GM21528 (cell line): ENCODE results near the gene LSAMP.

Source experiments
- ATAC-seq: cut with Tn5 transposase; IDR thresholded peaks from one replicate; pipeline ENCODE4 v1.9.1; 2021; ENCODE audit warnings: mild to moderate bottlenecking, moderate library complexity; ENCODE audit not compliant: unreplicated experiment, low FRiP score

The LSAMP gene

GRCh38 chr3:116445311-116445841 is at the start of gene LSAMP:
LSAMP (minus strand) TSS chr3:116445487.
- ATAC-seq: no peak

DNA sequence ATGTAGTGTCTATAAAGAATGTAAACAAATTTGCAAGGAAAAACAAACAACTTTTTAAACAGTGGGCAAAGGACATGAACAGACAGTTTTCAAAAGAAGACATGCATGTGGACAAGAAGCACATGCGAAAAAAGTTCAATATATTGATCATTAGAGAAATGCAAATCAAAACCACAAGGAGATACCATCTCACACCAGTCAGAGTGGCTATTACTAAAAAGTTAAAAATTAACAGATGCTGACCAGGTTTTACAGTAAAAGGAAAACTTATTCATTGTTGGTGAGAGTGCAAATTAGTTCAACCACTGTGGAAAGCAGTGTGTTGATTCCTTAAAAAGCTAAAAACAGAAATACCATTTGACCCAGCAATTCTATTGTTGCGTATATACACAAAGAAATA is 47.1 kb upstream of the LSAMP start:
- ATAC-seq: no peak

GRCh38 chr3:116483135-116483534 is 37.8 kb upstream of the LSAMP start:
- ATAC-seq: no peak

DNA sequence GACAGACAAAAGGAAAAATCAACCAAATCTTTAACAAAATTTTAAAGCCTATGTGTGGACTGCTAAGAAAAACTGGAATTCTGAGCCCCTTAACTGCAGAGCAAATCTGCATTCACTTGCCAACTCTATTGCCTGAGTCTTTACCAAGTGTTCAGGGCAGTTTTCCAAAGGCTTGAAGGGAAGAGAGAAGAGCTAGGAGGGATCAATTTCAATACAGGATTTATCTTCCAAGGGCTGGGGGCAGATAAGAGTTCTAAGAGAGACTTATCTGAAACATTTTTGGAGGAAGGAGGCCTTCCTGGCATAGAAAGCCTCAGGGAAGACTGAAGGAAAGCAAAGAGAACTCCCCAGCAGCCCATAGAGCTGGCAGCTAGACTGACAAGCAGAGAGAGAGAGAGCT is 31.4 kb upstream of the LSAMP start:
- no peak for ATAC-seq

DNA sequence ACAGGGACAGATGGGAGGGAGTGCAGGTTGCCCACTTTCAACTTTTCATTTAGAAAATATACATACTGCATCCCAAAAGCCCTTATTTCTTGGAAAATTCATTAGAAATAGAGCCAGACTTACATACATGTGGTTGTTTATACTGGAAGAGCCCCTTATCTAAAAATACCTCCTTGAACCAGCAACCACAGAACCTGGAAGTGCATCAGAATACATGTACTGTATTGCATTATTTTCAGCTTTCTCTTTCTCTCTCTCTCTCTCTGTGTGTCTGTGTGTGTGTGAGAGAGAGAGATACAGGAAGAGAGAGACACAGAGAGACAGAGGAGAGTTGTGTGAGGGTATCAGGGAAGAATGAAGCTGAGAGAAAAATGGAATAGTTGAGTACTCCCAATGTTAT is 29.5 kb upstream of the LSAMP start:
- ATAC-seq: no peak

GRCh38 chr3:116474032-116474780 is 28.9 kb upstream of the LSAMP start:
- no peak for ATAC-seq

GRCh38 chr3:116473602-116474001 is 28.3 kb upstream of the LSAMP start:
- ATAC-seq: no peak

DNA sequence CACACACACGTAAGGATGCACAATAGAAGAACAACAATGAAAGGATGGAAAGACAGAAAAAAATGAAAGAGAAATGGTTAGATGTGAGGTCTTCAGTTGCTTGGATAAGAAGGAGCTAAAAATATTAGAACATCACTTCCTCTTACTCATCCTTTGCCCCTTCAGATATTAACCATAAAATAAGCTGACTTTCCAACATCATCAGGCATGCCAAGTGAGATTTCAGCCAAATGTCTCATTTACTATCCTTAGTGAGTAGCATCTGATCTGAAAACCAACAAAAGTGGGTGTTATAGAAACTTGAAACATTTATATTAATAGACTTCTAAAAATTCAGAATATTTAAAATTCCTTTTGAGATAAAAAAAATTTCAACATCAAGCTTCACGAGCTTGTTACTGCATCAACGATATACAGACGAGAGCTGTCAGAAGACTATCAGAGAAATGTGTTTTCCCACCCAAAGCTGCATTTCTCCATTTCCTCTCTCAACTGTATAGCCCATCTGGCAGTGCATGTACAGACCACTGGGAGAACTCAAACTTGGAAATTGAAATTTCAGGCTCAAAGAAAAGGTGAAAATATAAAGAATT is 25.4 kb upstream of the LSAMP start:
- no peak for ATAC-seq

- ATAC-seq: no peak
Measured at GRCh38 chr3:116469546-116469945, 24.3 kb upstream of the LSAMP start.

DNA sequence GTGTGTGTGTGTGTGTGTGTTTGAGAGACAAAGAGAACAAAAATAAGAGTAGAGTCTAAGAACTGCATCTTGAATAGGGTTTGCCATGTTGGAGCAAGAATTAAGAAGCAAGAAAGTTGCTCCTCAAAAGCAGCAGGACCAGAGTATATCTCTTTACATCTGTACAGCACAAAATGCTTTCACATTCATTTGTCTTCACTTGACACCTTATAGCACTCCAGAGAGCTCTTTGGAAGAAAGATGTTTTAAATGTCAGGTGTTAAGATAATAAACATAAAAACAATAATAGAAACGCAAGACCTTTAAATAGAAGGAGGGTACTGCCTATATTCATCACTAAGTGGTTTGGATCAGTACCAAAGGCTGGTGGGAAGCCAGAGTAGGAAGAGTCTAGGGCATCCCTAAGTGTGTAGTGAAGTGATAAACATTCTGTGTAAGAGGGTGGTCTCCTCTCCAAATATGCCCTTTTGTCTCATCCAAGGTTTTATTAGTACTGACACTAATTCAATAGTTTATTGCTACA is 19.1 kb upstream of the LSAMP start:
- no peak for ATAC-seq

- ATAC-seq: no peak
Measured at GRCh38 chr3:116453666-116454346, 8.5 kb upstream of the LSAMP start.

- ATAC-seq: no peak
Measured at GRCh38 chr3:116449546-116450350, 4.5 kb upstream of the LSAMP start.

GRCh38 chr3:116445990-116446389 is 703 bp upstream of the LSAMP start:
- ATAC-seq: no peak

- no peak for ATAC-seq
Measured at GRCh38 chr3:116444819-116445310, 422 bp downstream of the LSAMP start.

DNA sequence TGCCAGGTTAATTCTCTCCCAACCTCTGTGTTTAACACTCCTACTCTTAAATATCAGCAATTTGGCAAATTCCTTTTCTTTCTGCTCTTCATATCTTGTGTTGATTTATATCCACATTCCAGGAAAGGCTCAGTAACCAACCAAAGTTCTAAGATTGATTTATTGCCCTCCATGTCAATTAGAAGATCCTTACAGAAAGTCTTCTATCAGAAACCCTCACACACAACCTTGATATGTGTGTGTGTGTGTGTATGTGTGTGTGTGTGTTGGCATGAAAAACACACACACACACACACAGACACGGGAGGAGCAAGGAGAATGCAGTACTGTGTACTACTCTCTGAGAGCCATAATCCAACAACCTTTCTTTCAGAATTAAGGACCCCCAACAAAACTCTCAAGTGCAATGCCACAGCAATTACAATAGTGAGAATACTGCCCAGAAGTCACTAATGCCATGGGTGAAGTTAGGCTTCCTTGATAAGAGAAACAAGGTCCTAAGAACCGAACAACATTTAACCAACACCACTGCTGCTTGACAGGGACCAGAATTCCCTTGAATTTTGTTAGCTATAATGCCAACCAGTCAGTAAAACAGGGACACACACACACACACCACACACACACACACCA is 1.1 kb downstream of the LSAMP start:
- no peak for ATAC-seq

- no peak for ATAC-seq
Measured at GRCh38 chr3:116443191-116443661, 2.1 kb downstream of the LSAMP start.

GRCh38 chr3:116442331-116443021 is 2.8 kb downstream of the LSAMP start:
- ATAC-seq: no peak

- ATAC-seq: no peak
Measured at GRCh38 chr3:116441652-116442051, 3.6 kb downstream of the LSAMP start.

DNA sequence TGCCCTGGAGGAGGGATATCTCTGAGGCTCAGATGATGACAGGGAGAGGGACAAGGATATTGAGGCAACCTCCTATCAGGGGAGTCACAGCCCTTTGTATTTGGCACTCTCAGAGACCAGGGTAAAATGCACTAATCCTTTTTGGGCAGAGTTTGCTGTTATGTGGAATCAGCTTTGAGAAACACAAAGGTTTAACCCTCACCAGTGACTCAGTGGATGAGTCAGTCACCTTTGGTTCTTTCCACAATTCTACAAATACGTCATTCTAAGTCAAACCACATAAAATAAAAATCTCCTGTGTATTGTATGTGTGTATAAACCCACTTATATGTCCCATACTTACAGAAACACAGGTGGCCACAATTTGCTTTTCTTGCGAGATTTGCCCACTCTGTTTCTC is 5.1 kb downstream of the LSAMP start:
- no peak for ATAC-seq
